ENCODE measurements around the gene KANSL1L. TPM values are rescaled to one million over a fixed set of nuclear protein-coding genes. Genes with fewer than 3 reads are reported as not detected.
A peak's percentile ranks its signal among the peaks of the same experiment; 100 is the strongest.
"Not testable (repeated sequence)": the region's sequence is repeated elsewhere in the genome, so short reads cannot be mapped to it uniquely, and the experiment has no call there.

Gene KANSL1L
- total and polyA plus RNA-seq, 8 donors, result 2.6 to 128 (median 19.6) TPM

DNA sequence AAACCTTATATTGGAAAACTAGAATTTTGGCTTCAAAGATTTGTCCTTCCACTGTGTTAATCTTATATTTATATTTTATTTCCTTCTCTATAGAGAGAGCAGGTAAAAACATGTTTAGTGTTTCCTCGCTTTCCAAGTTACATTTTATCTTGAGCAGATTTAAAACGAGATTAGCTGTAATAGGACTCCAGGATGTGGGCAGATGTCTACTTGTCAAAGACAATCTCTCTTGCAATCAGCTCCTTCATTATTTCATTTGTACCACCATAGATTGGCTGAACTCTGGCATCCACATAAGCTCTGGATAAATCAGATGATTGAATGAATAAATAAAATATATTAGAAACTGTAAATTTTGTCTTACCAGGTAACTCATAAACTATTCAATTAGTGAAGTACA lies 17.5 kb upstream of the KANSL1L start:
- H3K4me3 ChIP-seq, result no peak overlapping the region
- 15 to 39% (median 35%) methylated on average over 2 of the region's 2 CpGs for WGBS, 5 donors
- peaks cover 0 to 9% (median 0%) of the 10 kb centered on the region in 4 donors for H3K4me1 ChIP-seq
- TF ChIP-seq POLR2A (IDR thresholded peaks at IDR 0.05) (no peak), EP300 (IDR thresholded peaks at IDR 0.05) (no peak), POLR2AphosphoS5 (IDR thresholded peaks at IDR 0.05) (no peak)
- TF ChIP-seq, protein P1, sequence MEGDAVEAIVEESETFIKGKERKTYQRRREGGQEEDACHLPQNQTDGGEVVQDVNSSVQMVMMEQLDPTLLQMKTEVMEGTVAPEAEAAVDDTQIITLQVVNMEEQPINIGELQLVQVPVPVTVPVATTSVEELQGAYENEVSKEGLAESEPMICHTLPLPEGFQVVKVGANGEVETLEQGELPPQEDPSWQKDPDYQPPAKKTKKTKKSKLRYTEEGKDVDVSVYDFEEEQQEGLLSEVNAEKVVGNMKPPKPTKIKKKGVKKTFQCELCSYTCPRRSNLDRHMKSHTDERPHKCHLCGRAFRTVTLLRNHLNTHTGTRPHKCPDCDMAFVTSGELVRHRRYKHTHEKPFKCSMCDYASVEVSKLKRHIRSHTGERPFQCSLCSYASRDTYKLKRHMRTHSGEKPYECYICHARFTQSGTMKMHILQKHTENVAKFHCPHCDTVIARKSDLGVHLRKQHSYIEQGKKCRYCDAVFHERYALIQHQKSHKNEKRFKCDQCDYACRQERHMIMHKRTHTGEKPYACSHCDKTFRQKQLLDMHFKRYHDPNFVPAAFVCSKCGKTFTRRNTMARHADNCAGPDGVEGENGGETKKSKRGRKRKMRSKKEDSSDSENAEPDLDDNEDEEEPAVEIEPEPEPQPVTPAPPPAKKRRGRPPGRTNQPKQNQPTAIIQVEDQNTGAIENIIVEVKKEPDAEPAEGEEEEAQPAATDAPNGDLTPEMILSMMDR (IDR thresholded peaks at IDR 0.05), result no peak
- peaks cover 0 to 26% (median 21%) of the 10 kb centered on the region in 4 donors for H3K9me3 ChIP-seq
- intact Hi-C loops (cut with DNase I; ENCODE audit: low total_unique reads), result no loop called here
- peak overlapping the region in 1 of 5 donors; percentile 64 for H3K27ac ChIP-seq
- no peaks in the 10 kb centered on the region for H3K36me3 ChIP-seq
- no peaks in the 10 kb centered on the region for H3K27me3 ChIP-seq
- no peak for DNase-seq

GRCh38 chr2:210188190-210188589 lies 17.0 kb upstream of the KANSL1L start:
- Histone ChIP-seq H3K4me1 (peaks cover 0 to 9% (median 0%) of the 10 kb centered on the region in 4 donors), H3K4me3 (no peak overlapping the region), H3K27me3 (no peaks in the 10 kb centered on the region), H3K36me3 (no peaks in the 10 kb centered on the region), H3K27ac (no peak overlapping the region), H3K9me3 (peaks cover 0 to 28% (median 23%) of the 10 kb centered on the region in 4 donors)
- 45 to 59% (median 54%) methylated on average over 3 of the region's 3 CpGs for WGBS, 5 donors
- TF ChIP-seq POLR2AphosphoS5 (IDR thresholded peaks at IDR 0.05) (no peak), POLR2A (IDR thresholded peaks at IDR 0.05) (no peak), EP300 (IDR thresholded peaks at IDR 0.05) (no peak)
- TF ChIP-seq, protein P1 (IDR thresholded peaks at IDR 0.05), result no peak
- intact Hi-C loops (cut with DNase I; ENCODE audit: low total_unique reads), result no loop called here
- no peak for DNase-seq

GRCh38 chr2:210183936-210184335 lies 12.7 kb upstream of the KANSL1L start:
- Histone ChIP-seq H3K9me3 (peaks cover 0 to 28% (median 23%) of the 10 kb centered on the region in 4 donors), H3K4me1 (peaks cover 0 to 30% (median 12%) of the 10 kb centered on the region in 4 donors)
- 81 to 90% (median 84%) methylated on average over 1 of the region's 1 CpG for WGBS, 5 donors
- DNase-seq; H3K27ac ChIP-seq; intact Hi-C loops (cut with DNase I; ENCODE audit: low total_unique reads); H3K27me3 ChIP-seq; H3K4me3 ChIP-seq; H3K36me3 ChIP-seq: not testable (repeated sequence)

DNA sequence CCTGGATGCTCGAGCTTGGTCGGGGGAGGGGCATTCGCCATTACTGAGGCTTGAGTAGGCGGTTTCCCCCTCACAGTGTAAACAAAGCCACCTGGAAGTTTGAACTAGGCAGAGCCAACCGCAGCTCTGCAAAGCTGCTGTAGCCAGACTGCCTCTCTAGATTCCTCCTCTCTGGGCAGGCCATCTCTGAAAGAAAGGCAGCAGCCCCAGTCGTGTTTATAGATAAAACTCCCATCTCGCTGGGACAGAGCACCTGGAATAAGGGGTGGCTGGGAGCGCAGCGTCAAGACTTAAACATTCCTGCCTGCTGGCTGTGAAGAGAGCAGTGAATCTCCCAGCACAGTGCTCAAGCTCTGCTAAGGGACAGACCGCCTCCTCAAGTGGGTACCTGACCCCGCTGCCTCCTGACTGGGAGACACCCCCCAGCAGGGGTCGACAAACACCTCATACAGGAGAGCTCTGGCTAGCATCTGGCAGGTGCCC lies 10.4 kb upstream of the KANSL1L start:
- H3K36me3 ChIP-seq; intact Hi-C loops (cut with DNase I; ENCODE audit: low total_unique reads); H3K27me3 ChIP-seq; H3K4me3 ChIP-seq: not testable (repeated sequence)
- Histone ChIP-seq H3K27ac (peak overlapping the region in 2 of 5 donors; percentile 26 to 38), H3K4me1 (peaks cover 0 to 30% (median 12%) of the 10 kb centered on the region in 4 donors), H3K9me3 (peaks cover 0 to 28% (median 23%) of the 10 kb centered on the region in 4 donors)
- peak; percentile 46 to 70 for DNase-seq
- WGBS, 5 donors, result 33 to 51% (median 41%) methylated on average over 8 to 12 of the region's 12 CpGs

GRCh38 chr2:210181033-210181605 lies 9.9 kb upstream of the KANSL1L start:
- not testable (repeated sequence) for DNase-seq

GRCh38 chr2:210180477-210180876 lies 9.3 kb upstream of the KANSL1L start:
- WGBS, 5 donors, result 47 to 72% (median 71%) methylated on average over 1 of the region's 1 CpG
- no peak for TF ChIP-seq EP300 (IDR thresholded peaks at IDR 0.05)
- no peak for TF ChIP-seq POLR2A (IDR thresholded peaks at IDR 0.05)
- TF ChIP-seq, protein P1 (IDR thresholded peaks at IDR 0.05), result no peak
- no peak for TF ChIP-seq POLR2AphosphoS5 (IDR thresholded peaks at IDR 0.05)
- H3K27ac ChIP-seq, result peak overlapping the region in 1 of 5 donors; percentile 17
- H3K4me3 ChIP-seq, result no peak overlapping the region
- no peaks in the 10 kb centered on the region for H3K27me3 ChIP-seq
- no peaks in the 10 kb centered on the region for H3K36me3 ChIP-seq
- DNase-seq, result no peak
- H3K9me3 ChIP-seq, result peaks cover 0 to 20% (median 15%) of the 10 kb centered on the region in 4 donors
- intact Hi-C loops (cut with DNase I; ENCODE audit: low total_unique reads), result no loop called here
- H3K4me1 ChIP-seq, result peaks cover 0 to 30% (median 12%) of the 10 kb centered on the region in 4 donors

More at GRCh38 chr2:210181033-210181605, 9.9 kb upstream of the KANSL1L start:
- intact Hi-C loops (cut with DNase I; ENCODE audit: low total_unique reads); H3K4me3 ChIP-seq; H3K36me3 ChIP-seq; H3K27me3 ChIP-seq: not testable (repeated sequence)
- Histone ChIP-seq H3K9me3 (peaks cover 0 to 26% (median 21%) of the 10 kb centered on the region in 4 donors), H3K4me1 (peaks cover 0 to 30% (median 12%) of the 10 kb centered on the region in 4 donors), H3K27ac (peak overlapping the region in 2 of 5 donors; percentile 26 to 38)
- 43 to 59% (median 49%) methylated on average over 3 of the region's 3 CpGs for WGBS, 5 donors
